Adrenal gland (tissue), 5 donors: ENCODE measurements around the gene CACNA1A.

Experiments
- POLR2A ChIP-seq, 2 donors: fragments of 450-650 bp; IDR thresholded peaks; one replicate each; pipeline ENCODE4 v1.6.1; 2017; ENCODE audit warnings: antibody characterized with exemption in 2 of 2, mild to moderate bottlenecking in 2 of 2, moderate library complexity in 1 of 2
- TF ChIP-seq, protein P1 (sequence below), 6 experiments: fragments of 450-650 bp in 4 of 6; fragments of 200-600 bp in 2 of 6; sonication (generic) in 1 of 6; IDR thresholded peaks; 1 replicate in 5 of 6; 2 replicates in 1 of 6; pipeline versions ENCODE4 v1.5.1 to v1.8.0; 2016 to 2021; ENCODE audit warnings: antibody characterized with exemption in 6 of 6, mild to moderate bottlenecking in 2 of 6, moderate library complexity in 1 of 6
- donor health status: DM: no; HTN: no; CAD: no.

GRCh38 chr19:13530720-13531119, 24.4 kb upstream of the CACNA1A start:
- TF ChIP-seq, protein P1, sequence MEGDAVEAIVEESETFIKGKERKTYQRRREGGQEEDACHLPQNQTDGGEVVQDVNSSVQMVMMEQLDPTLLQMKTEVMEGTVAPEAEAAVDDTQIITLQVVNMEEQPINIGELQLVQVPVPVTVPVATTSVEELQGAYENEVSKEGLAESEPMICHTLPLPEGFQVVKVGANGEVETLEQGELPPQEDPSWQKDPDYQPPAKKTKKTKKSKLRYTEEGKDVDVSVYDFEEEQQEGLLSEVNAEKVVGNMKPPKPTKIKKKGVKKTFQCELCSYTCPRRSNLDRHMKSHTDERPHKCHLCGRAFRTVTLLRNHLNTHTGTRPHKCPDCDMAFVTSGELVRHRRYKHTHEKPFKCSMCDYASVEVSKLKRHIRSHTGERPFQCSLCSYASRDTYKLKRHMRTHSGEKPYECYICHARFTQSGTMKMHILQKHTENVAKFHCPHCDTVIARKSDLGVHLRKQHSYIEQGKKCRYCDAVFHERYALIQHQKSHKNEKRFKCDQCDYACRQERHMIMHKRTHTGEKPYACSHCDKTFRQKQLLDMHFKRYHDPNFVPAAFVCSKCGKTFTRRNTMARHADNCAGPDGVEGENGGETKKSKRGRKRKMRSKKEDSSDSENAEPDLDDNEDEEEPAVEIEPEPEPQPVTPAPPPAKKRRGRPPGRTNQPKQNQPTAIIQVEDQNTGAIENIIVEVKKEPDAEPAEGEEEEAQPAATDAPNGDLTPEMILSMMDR (IDR thresholded peaks at IDR 0.05): no peak
- TF ChIP-seq POLR2A (IDR thresholded peaks at IDR 0.05): no peak
